GM19043 (cell line): ENCODE data around the gene ONECUT1.

Source experiments
- ATAC-seq: cut with Tn5 transposase; IDR thresholded peaks from one replicate; pipeline ENCODE4 v1.9.1; 2021; ENCODE audit warnings: low read depth; ENCODE audit not compliant: unreplicated experiment

Gene ONECUT1

DNA sequence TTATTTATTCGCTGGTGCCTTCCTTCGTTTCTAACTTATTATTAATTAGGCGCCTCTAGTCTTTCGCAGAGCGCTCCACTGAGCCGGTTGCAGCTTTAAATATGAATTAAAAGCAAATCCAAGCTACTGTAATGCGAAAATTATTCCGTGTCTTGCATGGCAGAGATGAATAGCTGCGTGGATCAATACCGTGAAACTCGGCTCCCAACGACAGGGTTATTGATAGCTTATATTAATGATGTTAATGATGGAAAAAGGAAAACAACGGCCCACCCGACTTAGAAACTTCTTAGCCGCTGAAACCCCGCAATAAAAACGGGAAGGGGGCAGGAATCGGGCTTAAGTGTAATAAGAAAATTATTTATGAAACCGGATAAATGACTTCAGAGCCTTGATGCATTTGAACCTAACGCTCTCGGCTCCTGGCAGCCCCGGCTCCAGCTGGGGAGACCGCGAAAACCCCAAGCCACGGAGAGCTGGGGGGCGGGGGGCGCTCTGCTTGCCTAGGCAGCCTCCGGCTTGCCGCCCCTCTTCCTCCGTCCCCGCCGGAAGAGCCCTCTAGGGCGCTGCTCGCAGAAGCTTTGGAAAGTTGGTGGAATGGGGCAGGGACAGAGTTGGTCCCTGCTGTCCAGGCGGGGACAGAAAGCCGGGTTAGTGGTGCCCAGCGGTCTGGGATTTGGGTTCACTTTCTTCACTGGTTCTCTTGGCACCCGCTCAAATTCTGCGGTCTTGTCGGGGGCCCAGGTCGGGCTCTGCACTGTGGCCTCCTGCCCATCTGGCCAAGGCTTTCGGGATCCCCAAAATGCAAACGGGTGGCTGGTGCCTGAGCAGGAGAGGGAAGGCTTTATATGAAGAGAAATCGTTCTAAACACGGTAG lies 7.7 kb upstream of the ONECUT1 start:
- no peak for ATAC-seq

DNA sequence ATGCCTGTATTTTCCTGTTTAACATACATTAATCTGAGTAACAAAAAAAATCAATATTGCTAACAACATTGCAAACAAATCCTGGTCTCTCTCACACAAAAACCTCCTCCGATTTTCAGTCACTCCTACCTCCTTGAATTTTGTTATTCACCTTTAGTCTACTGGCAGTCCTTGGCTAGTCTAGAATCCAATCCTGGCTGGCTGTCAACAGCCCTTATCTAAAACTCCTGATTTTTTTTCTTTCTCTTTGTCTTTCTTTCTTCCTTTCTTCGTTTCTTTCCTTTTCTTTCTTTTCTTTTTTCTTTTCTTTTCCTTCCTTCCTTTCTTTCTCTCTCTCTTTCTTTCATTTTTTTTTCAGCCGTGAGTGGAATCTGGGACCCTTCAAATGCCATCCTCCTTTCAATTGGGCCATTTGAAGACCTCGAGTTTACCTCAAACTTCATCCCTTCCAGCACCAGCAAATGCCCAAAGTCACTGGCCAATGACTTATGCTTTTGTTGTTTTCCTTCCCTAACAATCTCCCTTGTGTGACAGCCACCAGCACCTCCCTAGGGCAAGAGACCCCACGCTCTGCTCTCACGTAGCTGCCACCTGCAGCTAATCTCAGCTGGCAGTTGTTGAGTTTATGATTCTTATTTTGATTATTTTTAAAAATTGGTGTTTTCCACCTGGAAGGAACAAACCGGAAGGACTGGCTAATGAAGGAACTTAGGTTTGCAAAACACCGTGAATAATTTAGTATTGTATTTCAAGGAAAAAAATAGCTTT lies 6.8 kb upstream of the ONECUT1 start:
- no peak for ATAC-seq

DNA sequence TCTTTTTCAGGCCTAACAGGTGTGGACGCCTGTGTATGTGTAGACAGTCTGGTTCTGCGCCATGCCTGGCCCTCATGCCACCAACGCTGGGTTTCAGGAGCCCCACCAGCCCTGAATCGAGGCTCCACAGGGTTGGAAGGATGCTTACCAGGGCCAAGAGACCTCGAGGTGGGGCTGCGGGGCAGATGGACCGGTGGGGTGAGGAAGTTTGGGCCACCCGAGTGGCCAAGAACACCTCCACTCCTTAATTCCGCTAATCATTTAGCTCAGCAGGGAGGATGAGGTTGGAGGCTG lies 6.0 kb upstream of the ONECUT1 start:
- ATAC-seq = no peak

DNA sequence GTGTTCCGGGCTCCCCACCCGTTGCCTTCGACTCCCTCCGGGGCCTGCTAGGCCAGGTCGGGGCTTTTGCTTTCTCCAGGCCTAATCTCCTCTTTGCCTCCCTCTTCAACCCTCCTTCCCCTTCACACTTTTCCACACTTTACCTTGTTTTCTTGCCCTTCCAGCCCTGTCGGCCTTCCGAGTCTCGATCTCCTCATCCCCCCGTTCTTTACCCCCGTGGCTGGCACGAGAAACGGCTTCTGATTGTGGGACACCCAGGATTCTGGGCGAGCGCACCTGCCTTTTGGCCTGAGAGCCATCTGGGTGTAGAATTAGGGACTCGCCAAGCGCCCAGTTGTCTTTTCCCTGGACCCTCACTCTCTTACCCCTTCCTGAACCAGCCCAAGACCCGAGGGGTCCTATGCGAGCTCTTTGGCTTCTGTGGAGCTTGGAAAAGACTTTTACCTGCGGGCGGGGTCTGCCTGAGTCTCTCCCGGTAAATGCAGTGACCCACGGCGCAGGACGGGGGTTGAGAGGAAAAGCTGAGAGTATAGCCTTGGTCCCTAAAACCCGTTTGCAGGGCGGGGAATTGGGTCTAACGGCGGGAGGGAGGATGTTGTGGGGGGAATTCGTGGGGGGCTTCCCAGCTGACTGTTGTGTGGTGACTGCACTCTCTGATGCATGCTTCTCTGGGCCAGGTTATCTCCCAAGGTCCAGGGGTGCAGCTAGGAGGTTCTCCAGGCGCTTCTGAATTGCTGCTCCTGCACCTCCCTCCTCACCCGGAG lies 5.5 kb upstream of the ONECUT1 start:
- ATAC-seq = no peak

DNA sequence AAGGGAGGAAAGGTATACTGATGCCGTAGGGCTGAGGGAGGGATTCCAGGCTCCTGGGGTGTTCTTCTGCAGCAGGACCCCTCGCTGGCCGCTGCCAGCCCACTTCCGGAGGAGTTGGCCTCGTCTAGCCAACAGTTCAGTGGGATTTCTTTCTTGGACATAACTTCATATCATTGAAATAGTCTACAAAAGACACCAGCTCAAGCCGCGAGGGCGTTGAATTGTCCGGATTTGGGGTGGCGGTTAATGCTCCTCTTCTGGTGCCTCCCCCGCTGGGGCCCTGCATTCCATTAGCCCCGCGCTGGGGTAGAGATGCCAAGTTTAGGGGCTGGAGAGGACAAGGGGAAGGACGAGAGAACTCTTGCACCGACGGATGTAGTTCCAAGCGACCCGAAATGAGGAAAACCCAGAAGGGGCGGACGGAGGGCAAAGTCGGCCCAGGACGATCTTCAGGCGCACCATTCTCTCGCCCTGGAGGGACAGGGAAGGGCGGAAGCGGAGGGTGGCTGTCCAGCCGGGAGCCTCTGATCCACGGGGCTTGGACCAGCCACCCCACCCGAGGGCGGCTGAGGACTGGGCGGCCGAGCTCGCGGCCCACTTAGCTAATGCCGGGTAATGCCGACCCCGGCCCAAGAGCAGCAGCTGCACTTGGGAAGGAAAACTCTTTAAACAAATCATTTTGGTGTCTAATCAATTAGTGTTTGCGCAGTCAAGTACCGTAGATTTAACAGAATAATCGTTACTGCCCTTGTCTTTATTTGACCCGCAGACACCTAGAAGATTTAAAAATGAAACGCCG lies 4.7 kb upstream of the ONECUT1 start:
- ATAC-seq = no peak

DNA sequence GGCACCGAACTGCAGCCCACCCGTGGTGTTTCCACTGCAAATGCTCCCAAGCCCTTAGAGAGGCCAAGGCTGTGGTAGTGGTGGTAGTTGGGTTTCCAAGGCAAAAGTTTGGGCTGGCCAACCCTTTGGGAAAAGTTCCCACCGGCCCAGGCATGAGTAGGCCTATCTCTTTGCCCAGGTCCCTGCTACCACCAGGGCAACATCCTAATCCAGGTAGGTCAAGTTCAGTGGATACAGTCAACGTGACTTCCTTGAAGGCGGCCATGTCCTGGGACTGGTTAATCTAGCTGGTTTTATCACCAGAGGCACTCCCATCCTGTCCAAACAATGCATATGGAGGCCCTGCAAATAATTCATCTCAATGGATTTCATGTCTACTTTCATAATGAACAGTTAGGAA lies 1.6 kb upstream of the ONECUT1 start:
- ATAC-seq = no peak

DNA sequence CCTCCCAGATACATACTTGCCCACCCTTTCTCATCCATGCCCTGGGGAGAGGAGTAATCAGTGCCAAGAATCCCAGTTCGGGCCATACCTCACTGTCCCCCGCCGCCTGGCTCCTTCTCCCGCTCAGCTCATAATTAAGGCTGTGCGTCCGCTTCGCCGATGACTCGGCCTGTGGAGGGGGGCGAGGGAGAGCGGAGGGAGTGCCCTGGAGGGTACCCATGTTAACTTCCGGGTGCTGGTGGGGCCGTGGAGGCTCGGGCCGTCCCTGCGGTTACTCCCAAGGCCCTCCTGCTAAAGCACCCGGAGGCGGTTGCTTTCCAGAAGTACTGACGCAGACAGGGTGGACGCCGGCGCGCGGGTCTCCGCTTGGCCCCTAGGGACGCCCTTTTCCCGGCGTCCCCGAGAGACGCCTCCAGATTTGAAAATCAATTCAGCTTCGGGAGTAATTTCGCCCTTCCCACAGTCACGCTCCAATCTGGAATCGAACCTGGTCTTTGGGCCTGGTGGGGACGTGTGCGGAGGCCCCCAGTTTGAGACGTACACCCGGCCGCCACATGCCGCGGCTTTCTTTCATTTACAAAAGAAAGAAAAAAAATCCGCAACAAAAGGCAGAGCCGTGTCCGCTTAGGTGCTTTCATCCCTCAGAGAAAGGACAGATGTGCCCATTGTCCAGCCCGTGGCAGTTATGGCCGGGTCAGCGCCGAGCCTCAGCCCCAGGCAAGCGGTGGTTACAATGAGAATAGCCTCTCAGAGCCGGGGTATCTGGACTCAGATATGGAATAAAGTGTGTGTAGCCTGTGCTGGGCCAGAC lies 1.0 kb upstream of the ONECUT1 start:
- no peak for ATAC-seq

DNA sequence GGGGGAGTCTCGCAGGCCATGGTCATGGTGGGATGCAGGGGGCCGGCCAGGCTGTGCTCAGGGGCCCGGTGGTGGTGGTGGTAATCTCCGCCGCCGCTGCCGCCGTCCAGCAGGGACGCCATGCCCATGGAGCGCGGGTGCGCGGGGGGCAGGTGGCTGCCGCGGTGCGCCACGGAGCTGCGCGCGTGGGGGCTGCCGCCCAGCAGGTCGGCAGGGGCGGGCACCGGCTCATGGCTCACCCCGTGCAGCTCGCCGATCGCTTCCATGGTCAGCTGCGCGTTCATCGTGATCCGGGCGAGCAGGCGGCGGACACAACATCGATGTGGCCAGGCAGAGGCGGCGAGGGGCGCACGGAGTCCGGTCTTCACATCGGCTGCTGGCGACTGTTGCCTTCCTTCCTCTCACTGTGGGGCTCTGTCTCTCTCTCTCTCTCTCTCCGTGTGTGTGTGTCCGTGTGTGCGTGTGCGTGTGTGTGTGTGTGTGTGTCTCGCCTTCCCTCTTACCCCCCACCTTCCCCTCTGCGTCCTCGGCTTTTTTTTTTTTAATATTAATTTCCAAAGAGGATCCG lies 451 bp downstream of the ONECUT1 start:
- ATAC-seq = no peak

DNA sequence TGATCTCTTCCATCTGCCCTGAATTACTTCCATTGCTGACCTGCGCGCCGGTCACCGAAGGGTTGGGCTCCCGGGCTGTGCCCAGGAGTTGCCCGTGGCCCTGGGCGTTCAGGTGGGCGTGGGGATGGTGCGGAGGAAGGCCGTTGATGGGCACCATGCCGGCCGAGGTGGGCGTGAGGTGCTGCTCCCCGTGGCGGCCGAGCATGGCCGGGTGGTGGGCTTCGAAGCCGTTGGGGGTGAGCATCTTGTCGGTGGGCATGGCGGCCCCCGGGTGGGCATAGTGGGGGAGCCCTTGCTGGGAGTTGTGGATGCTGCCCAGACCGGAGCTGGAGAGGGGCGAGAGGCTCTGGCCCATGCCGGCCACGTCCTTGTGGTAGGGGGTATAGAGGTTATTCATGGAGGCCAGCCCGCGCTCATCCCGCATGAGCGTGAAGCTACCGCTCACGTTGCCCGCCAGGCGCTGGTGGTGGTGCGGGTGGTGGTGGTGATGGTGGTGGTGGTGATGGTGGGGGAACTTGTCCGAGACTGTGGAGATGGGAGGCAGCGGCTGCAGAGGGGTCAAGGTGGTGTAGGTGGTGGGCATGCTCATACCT lies 1.0 kb downstream of the ONECUT1 start:
- ATAC-seq = no peak

DNA sequence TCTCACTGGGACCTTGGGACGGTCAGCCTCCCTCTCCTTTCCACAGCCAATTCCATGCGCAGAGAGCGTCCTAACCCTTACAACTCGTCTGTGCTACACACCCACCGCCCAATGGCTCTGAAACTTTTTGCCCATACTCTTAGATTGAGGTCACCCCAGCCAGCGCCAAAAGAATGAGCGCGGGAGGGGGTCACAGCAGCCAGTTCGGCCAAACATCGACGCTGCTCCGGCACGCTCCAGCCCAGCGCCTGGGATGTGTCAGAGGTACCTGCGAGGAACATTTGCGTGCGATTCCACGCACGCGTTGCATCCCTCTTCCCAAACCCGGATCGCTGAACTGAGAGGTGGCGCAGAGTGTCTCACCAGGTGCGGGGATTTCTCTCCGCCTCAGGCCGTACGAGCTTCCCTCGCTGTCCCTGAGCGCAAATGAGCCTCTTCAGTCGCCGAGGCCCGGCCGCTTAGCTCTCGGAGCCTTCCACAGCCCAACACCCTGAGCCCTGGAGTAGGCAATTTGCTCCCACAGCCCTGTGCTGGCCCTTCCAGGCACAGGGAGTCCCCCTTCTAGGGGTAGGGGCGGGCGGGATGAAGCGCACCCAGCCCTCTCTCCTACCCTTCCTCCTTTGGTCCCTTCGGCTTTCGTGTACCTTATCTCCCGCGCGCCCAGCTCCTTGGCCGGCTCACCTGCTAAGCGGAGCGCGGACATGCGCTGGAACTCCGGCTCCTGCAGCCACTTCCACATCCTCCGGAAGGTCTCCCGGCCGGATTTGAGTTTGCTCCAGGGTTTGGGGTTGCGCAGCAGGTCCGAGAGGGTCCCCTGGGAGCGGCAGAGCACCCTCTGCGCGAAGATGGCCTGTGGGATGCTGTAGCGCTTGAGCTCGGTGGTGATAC lies 1.8 kb downstream of the ONECUT1 start:
- ATAC-seq = no peak

DNA sequence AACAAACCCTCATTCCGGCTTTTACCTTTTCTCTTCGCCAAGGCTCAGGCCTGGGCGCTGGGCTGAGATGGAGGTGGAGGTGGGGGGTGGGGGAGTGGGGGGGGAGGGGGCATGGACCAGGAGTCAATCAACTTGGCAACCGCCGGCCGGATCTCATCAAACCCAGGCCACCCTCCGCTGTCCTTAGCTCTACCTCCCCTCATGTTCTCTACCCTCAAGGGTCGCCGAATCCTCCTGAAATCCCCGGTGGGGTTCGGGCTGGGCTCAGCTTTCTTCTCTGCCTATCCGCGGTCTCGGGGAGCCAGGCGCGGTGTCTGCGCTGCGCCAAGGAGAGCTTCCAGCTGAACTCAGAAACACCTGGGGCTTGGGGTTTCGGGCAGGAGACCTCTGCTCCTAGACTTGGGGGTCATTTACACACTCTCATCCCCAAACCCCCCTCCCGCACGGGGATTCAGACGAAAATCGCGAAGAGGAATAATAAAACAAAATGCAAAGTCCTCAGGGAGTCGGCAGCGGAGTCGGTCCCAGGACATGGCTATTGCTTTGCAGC lies 2.5 kb downstream of the ONECUT1 start:
- ATAC-seq = no peak

DNA sequence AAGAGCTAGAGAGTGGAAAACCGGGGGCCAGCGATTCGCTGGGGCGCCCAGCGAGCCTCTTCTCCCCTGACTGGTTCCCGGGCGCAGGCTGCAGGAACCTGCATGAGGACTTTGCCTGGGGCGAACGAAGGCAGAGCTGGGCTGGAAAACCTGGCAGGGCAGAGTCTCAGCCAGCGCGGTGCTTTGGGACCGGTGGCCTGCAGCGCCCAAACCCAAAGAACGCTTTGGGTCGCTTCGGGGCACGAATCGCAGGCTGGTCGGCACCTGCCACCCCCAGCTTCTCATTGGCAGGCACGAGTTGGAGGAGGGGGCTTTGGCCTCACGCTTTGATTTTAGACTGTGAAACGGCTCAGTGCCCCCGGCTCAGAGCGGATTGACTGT lies 3.0 kb downstream of the ONECUT1 start:
- no peak for ATAC-seq

DNA sequence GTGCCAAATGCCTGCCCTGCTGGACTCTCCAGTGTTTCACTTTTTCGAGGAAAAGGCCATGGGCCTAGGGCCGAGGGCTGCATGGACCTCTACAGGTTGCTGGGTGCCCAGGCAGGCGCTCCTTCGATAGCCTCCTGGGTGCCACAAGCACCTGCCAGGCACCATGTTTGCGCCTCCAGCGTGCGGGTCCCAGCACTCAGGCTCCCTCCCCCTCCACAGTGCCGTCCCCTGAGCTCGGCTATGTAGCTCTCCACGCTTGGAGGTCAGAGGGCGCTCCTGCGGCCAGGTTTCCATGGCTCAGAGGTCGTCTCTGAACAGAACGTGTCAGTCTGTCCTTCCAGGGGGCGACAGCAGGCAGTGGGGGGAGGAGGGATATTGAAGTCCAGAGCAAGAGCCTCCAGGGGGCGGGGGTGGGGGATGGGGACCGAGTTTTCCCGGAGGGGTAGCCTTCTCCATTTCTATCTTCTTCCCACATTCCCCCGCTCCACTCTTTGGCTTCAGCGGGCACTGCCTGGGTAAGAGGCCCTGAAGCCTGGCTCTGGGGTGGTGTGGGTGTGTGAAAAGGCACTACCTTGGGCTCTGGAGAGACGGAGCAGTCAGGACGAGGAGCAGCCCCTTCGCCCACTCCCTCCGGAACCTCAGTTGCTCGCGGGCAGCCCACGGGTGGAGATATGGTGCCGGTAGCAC lies 3.6 kb downstream of the ONECUT1 start:
- no peak for ATAC-seq

DNA sequence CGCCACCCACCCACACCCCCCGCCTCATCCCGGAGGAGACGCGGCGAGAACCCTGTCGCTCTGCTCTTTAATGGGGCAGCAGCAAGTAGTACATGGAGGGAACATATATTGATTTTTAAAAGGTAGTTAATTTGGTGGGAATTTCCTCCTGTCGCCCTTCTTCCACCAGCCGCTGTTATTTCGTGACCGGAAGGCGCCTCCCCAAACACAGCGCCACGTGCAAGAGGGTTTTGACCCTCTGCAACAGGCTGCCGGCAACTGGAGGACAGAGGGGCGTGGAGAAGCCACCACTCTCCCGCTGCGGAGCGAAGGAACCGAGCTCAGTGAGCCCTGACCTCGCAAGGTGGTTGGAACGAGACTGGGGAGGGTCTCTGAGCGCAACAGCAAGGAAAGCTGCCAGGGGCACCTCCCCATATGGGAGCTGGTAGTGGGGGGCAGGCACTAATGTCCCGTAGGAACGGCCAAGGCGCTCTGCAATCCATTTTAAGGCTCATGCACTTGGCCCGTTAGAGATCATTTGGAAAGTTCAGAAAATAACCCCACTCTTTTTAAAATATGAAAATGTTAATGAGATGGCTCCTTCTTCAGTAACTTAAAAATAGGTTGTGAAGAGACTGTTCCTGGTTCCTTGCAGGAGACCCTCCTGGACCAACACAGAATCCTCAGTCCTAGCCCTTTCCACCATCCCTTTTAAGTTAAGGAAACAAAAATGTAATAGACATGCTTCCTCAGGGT lies 4.3 kb downstream of the ONECUT1 start:
- ATAC-seq = no peak

DNA sequence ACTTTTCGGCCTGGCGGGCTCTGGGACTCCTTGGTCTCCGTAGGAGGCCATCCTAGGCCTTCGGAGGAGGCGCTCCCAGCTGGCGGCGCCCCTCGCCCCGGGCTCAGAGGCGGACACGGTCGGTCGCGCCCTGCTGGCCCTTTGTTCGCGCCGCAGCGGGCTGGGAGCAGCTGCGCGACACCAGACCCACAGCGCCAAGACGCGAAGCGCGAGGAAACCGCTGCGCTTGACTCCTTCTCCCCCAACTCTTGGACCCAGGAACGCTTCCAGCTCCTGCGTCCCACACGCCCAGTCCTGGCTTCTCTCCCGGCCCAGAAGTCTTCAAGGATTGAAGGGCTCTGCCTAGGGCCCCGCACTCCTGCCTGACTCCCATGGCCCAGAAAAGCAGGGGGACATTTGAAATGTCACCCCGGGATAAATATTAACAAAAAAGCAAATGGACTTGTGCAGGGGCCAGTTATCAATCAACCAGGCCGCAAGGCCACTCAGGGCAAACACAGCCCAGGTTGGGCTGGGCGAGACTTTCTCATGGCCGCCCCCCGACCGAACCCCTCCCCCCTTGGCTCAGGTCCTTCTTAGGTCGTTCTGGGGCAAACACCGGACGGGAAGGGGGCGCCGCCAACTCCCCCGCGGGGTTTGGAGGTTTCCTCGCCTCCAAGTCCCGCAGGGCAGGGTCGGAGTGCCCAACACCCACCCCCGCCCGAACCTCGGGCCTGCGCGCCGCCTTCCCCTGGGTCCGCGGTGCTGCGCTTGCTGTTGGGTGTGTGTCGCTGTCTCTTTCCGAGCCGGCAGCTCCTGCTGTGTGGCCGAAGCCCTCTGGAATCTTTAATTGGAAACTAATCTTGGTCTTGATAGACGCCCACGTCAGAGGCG lies 5.1 kb downstream of the ONECUT1 start:
- no peak for ATAC-seq
